Stimulated activated CD4-positive, alpha-beta T cell treated with anti-CD3 and anti-CD28 coated beads, Interleukin-12 subunit alpha, Interleukin-12 subunit beta, amount 100 ng/mL, for 48 hours (primary cell): ENCODE results near the gene ACVR1B.

Experiments
- DNase-seq, 3 donors: peaks; one replicate each; pipeline ENCODE4 v3.0.0-alpha.2; 2020; ENCODE audit warnings: low read depth in 2 of 3, low spot score in 1 of 3

The ACVR1B gene

DNA sequence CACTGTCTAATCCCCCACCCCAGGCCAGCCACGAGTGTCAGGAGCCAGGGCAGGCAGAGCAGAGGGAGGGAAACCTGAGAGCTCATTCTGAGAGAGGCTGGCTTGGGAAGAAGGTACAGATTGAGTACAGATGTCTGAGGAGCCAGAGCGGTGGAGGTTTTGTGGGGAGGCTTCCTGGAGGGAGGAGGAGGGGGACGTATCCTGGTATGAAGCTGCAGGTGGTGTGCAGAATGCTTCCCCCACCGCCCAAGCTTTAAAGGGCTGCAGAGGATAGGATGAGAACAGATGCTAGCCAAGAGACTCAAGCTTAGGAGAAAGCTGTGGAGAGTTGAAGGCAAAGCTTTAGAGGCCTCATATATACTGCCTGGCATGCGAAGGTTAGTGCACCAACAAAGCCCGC is 52.1 kb downstream of the ACVR1B start:
- no peak for DNase-seq

DNA sequence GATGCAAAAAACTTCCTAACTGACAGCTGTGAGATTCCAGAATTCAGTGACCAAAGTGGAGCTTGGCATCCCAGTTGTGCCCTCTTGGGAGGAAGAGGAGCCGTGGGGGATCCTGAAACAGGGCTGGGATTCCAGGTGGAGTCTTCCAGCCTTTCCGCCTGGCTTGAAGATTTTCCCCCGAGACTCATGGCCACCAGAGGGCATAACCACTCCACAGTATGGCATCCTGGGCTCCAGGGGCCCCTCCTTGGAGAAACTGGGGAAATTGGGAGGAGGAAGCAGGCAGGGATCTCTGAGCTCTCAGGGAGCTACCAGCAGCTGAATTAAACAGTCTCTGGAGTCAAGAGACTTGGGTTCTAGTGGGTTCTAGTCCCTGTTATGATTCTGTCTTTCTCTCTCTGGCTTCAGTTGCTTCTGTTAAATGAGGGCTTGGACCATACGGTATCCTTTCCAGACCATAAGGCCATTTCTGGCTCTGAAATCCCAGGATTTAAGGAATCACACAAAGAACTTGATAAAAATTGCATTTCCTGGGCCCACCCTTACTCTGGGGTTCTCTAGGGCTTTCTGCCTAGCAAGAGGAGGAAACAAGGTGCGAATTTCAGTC is 52.6 kb downstream of the ACVR1B start:
- DNase-seq = no peak

DNA sequence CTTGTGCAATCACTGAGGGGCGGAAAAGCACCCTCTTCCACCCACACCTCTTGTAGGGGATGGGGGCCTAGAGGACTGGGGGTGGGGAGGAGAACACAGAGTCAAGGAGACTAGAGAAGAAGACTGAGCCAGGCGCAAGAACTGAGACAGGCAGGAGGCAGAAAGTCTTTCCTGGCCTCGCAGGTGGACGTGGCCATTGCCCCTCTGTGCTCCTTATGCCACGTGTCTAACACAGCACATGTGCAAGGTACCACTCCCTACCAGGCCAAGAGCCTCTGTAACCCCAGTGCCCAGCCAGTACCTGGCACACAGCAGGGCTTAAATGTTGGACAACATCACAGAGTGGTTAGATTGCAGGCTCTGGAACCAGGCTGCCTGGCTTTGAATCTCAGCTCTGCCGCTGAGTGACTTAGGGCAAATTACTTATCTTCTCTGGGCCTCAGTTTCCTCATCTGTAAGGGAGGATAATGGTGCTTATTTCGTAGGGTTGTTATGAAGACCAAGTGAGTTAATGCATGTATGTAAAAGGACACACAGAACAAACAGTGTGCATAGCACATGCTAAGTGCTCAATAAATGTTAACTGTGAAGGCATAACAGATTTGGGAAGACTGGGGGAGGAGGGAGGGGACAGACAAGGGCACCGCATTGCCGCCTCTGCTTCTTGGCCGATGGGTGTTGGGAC is 53.9 kb downstream of the ACVR1B start:
- DNase-seq = no peak

DNA sequence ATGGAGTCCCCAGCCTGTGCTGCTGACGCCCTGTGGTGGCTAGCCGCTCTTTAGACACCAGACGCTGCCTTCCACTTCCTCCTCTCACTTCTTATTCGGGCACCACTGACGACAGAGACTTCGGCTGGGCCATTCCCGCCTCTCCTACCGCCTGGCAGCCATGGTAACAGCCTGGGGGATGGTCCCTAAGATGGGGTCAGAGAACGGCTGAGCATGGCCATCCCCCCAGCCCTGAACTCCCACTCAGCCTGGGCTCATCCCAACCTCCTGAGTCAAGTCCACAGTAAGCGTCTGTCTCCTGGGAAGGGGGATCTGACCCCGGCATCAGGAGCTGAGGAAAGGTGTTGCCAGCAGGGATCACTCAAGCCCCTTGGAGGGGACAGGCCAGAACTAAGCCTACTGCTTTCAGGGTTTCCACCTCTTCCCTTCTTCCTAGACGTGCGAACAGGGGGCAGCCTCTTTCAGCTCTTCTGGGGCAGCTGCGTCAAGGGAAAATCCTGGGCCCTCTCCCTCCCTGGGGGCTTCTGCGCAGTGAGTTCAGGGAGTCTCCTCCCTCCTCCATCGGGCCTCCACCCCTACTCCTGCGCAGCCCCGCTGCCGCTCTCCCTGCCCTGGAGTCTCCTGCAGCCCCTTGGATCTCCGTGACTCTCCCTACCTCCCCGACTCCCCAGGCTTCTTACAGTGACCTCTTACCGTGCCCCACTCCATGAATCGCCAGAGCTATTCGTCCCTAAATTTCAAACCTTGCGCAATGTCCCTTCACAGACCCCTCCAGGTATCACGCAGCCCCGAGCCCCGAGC is 54.6 kb downstream of the ACVR1B start:
- no peak for DNase-seq

DNA sequence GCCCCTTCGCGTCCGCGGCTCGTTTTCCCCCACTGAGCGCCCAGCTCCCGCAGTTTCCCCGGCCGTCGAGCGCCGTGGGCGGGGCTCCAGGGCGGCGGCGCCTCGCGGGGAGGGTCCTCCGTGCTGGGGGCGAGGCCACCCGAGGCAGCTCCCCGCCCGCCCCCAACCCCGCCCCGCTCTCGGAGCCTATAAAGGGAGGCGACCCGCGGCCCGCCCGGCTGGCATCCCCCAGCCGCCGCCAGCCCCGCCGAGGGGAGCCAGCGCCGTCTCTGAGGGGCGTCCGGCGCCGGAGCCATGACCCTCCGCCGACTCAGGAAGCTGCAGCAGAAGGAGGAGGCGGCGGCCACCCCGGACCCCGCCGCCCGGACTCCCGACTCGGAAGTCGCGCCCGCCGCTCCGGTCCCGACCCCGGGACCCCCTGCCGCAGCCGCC is 55.2 kb downstream of the ACVR1B start, which contains the start of gene TAMALIN:
Gene TAMALIN, plus strand, starts transcription at position 221 of the 432 bp plus-strand sequence. Its CDS starts 74 bp downstream, at position 295.
- peak; percentile 42 to 69 (median 49) for DNase-seq

DNA sequence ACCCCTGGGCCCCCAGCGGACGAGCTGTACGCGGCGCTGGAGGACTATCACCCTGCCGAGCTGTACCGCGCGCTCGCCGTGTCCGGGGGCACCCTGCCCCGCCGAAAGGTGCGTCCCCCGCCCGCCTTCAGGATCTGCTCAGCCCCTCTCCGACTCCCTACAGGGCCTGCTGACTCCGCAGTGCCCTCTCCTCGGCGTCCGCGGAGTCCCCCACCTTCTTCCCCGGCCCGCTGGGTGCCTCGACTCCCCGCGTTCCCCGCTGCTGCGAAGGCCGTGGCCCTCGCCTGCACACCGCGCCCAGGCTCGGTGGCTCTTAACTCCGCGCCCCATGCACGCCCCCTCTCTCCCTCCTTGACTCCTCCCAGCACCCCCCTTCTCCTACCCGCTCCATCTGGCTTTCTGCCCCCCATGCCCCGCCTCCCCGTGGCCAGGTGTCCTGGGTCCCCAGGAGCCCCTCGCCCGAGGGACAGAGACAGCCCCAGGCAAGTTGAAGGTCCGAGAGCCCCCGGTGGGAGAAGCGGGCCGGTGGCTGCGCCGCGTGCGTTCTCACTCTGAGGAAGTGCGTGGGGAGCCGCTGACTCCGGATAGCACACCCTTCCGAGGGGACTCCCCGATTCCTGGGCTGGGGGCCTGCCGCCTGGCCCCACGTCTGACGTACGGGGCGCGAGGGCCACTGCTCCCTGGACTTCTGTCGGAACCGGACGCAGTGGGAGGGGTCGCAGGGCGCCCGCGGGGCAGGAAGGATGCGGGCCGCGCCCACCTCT is 55.8 kb downstream of the ACVR1B start:
- DNase-seq = peak in 2 of 3 donors; percentile 21 to 24

DNA sequence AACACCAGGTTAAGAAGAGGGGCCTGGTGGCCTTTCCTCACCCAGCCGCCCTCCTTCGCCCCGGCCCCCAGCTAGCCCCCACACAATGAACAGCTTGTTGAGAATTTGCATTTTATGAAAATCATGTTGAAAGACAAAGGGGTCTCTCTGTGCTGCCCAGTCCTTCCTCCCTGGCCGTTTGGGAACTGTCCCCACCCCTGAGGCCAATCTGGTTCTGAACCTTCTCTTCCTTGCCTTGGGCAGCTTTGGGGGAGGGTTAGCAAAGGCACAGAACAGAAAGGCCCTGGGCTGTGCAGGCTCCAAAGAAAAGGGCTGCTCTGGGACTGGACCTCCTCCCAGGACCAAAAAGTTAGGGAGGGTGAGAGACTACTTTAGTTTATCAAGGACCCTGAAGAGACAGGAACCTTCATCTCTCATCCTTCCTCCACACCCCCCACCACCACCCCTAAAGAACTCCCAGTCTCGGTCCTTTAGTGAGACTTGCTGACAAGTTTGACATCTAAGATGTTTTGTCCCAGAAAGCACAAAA is 56.5 kb downstream of the ACVR1B start:
- DNase-seq = no peak

DNA sequence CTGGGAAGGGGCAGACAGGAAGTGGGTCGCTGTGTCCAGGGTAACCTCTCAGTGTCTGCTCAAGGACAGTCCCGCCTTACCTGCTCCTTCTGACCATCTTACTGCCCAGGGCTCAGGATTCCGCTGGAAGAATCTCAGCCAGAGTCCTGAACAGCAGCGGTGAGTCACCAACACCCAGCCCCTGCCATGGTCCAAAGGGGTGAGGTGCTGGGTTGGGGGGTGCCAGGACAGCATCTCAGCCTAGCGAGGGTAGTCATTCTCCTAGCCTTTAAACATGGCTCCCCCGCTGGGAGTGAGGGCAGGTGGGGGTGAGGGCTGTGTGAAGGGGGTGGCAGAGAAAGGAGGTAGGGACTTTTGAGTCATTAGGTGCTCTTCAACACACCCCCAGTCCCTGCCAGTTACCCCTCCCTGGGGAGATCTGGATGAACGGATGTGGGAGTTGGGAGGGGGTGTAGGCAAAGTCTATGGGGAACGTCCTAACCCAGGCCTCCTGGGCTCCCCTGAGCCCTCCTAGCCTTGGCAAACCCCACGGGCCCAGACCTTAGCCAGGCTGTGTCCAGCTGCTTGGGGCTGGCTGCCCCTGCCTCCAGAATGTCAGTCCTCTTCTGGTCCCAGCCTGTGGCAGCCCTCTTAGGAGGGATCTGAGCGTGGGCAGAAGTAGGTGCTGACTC is 57.7 kb downstream of the ACVR1B start:
- no peak for DNase-seq

DNA sequence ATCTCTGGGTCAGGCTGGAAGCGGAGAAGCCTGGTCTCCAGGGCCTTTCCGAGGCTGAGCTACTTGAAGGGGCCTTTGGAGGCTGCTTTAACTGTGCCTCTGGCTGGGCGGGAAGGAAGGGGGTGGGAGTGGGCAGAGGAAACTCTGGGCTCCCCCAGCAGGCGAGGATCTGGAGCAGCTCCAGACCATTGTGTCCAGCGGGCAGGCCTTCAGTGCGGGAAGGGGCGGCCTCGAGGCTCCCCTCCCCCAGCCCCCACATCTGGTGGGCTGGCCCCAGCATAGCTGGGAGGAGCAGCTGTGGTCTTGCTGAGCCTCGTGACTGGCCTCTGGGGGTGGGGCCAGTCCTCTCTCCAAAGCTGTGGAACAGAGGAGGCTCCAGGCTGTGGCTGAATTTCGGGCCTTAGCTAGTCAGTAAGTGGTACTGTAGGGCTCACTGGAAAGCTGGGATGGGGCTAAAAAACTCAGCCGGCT is 58.7 kb downstream of the ACVR1B start:
- no peak for DNase-seq

DNA sequence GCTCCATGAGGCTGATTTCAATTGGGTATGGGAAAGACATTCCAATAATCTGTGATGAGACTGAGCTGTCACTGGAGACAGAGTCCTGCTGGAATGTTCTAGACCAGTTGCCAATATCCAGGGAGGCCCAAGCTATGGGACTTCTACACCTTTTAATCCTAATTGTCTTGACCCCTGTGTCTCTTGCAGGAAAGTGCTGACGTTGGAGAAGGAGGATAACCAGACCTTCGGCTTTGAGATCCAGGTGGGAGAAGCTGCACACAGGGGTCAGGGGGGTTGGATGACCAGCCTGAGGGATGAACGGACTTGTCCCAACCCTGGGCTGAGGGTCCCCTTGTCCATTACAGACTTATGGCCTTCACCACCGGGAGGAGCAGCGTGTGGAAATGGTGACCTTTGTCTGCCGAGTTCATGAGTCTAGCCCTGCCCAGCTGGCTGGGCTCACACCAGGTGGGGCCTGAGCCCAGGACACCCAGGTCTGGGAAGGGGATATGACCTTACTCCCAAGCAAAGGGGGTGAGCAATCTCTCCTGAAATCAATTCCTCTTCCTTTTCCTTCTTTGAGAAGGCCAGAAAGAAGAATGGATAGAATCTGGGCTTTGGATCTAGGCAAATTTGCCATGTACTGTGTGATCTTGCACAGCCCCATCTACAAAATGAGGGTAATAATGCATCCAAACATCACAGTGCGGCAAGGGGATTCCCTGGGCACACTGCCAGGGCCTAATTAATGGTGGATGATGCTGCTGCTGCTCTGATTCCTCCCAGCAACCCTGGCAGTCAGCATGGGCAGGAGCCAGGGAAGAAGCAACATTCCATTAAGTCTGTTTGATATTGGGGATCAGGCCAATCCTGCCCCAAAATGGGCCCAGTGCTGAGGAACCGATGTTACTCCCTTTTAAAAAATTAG is 59.4 kb downstream of the ACVR1B start:
- DNase-seq = no peak

DNA sequence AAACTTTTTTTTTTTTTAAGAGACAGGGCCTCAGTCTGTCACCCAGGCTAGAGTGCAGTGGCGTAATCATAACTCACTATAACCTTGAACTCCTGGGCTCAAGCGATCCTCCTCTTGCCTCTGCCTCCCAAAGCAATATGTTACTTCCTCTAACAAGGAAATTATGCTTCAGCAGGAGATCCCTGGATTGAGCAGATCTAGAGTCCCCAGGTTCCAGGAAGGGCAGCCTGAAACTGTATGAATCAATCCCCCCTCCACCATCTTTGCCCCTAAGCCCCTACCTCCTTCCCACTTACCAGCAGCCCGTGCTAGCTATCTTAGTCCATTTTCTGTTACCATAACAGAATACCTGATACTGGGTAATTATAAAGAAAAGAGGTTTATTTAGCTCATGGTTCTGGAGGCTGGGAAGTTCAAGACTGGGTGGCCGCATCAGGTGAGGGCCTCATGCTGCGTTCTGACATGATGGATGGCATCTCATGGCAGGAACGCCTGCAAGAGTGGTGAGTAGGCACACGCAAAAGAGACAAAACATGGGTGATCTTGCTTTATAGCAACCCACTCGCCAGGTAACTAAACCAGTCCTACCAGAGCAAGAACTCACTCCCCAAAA is 60.2 kb downstream of the ACVR1B start:
- DNase-seq = no peak

DNA sequence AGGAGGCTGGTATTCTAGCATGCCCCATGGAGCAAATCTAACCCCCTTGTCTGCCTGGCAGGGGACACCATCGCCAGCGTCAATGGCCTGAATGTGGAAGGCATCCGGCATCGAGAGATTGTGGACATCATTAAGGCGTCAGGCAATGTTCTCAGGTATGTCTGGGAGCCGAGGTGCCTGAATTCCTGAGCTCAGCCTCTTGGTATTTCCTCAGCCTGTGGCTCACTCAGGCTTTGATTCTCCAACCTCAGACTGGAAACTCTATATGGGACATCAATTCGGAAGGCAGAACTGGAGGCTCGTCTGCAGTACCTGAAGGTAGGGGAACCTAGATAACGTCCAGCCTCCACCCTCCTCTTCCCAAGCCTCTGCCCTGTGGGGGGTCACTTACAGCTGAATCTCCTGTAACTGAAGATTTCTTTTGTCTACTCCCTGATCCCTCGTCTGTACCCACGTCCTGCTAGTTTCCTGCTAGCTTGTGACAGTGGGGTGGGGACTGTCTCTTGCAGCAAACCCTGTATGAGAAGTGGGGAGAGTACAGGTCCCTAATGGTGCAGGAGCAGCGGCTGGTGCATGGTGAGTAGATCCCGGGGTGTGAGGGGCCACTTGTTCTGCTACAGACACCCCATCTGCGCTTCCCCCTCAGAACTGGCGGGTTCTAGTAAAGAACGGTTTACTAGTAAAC is 62.3 kb downstream of the ACVR1B start:
- DNase-seq = no peak

DNA sequence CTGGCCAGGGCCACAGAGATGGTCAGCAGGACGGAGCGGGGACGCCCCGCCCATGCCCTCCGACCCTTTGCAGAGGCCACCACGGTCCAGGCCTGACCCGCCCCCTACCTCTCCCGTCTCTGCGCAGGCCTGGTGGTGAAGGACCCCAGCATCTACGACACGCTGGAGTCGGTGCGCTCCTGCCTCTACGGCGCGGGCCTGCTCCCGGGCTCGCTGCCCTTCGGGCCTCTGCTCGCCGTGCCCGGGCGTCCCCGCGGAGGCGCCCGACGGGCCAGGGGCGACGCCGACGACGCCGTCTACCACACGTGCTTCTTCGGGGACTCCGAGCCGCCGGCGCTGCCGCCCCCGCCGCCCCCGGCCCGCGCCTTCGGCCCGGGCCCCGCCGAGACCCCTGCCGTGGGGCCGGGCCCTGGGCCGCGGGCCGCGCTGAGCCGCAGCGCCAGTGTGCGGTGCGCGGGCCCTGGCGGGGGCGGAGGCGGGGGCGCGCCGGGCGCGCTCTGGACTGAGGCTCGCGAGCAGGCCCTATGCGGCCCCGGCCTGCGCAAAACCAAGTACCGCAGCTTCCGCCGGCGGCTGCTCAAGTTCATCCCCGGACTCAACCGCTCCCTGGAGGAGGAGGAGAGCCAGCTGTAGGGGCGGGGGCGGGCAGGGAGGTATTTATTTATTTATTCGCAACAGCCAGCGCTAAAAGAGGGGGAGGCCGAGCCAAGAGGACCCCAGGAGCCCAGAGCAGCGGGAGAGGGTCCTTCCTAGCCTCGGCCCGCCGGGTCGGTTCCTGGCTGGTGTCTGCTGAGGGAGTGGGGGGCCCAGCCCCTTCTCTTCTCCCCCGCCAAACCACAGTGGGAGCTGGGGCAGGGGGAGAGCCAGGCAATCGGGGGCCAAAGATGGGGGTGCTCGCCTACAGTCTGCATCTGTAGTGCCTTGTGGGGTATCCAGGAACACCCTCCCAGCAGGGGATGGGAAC is 63.4 kb downstream of the ACVR1B start:
- no peak for DNase-seq

DNA sequence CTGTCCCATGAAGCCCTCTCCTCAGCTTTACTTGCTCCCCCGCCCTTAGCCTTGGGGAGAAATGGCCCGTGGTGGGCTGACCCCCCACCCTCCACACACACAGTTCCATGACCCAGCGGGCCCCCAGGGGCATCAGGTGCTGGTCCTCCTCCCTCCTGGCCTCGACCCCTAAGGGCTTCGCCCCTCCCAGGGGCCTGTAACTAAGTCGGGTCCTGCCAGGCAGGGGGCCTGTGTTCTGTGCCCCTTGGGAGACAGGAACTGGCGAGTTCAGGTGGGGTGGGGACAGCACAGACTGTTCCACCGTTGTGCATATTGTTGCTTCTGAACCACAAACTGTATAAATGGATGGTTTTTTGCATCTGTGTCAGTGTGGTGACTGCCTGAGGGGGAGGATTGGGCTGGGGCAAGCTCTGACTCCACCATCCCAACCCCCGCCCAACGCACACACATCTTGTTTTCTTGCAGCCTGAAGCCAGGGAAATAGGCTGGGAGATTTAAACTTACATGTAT is 64.1 kb downstream of the ACVR1B start:
- DNase-seq = no peak

DNA sequence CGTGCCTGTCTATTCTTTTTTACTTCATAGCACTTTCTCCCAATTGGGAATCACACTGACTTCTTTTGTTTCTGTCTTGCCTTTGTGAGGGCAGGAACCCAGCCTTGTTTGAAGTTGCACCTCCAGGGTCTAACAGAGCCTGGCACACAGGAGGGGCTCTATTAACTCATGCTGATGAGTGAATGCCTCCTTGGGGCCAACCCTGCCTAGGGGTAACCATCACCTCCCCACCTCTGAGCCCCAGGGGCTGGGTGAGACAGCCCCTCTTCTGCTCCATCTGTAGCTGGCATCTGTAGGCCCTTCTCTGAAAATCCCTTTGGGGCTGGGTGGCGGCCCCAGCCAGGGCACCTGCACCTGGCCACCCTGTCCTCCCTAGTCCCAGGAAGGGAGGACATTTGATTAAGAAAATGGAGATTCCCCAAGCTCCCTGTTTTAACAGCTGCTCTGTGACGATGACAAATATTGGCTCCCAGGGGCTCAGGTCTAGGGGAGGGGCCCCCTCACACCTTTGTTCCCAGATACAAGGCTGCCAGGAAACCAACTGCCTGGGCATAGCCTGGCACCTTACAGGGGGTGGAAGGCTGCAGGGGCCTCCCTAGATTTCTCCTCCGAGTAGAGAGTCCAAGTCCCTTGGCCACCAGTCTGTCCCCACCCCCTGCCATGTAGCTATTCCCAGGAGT is 67.1 kb downstream of the ACVR1B start:
- DNase-seq = no peak

DNA sequence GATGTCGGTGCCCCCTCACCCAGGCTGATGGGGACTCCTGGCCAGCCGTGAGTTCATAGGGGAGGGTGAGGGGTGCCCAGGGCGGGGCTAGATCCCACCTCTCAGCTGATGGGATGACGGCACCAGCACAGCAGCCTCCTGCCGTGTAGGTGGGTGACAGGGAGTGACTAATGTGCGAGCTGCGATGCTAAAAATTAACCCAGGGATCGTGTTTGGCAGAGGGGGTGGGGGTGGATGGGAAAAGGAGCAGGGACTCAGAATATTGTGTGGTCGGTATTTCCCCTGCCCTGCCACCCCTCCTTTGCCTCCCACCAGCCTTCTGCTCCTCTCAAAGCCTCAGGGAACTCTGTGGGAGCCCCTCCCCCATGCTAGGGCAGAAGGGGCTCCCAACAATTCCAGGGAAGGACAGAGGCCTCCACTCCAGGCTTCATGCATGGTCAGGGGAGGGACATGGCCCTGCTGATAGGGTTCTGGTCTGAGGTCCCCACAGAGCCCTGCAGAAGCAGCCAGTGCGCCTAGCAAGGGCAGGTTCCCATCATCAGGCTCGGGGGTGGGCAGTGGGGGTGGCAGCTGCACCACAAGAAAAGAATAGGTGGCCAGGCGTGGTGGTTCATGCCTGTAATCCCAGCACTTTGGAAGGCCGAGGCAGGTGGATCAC is 67.7 kb downstream of the ACVR1B start:
- no peak for DNase-seq
